ENCODE results near the gene MAFF.
"Not testable (repeated sequence)": the region's sequence is repeated elsewhere in the genome, so short reads cannot be mapped to it uniquely, and the experiment has no call there.

MAFF gene

GRCh38 chr22:38177571-38177925 is 24.2 kb upstream of the MAFF start:
- DNase-seq (ENCODE audit: low spot score), result not testable (repeated sequence)

GRCh38 chr22:38177926-38178604 is 23.7 kb upstream of the MAFF start:
- peak; percentile 88 for DNase-seq (ENCODE audit: low spot score)

- DNase-seq (ENCODE audit: low spot score), result not testable (repeated sequence)
Observed at GRCh38 chr22:38178605-38178937, 23.2 kb upstream of the MAFF start.

GRCh38 chr22:38180841-38181452 is 20.8 kb upstream of the MAFF start:
- DNase-seq (ENCODE audit: low spot score), result peak; percentile 89

- DNase-seq (ENCODE audit: low spot score), result peak; percentile 99
Observed at GRCh38 chr22:38181453-38182200, 20.2 kb upstream of the MAFF start, which contains the start of gene PLA2G6. PLA2G6 (minus strand) TSS chr22:38181830; CDS start chr22:38169426, 12,404 bp downstream.

GRCh38 chr22:38184788-38185187 is 17.0 kb upstream of the MAFF start:
- DNase-seq (ENCODE audit: low spot score), result no peak

- no peak for DNase-seq (ENCODE audit: low spot score)
Observed at GRCh38 chr22:38186429-38186828, 15.4 kb upstream of the MAFF start.

GRCh38 chr22:38187413-38188212 is 14.2 kb upstream of the MAFF start:
- no peak for DNase-seq (ENCODE audit: low spot score)

GRCh38 chr22:38189104-38189503 is 12.7 kb upstream of the MAFF start:
- no peak for DNase-seq (ENCODE audit: low spot score)

GRCh38 chr22:38190581-38190980 is 11.2 kb upstream of the MAFF start:
- DNase-seq (ENCODE audit: low spot score), result no peak

- DNase-seq (ENCODE audit: low spot score), result no peak
Observed at GRCh38 chr22:38191055-38191454, 10.7 kb upstream of the MAFF start.

GRCh38 chr22:38191731-38192474 is 9.9 kb upstream of the MAFF start:
- no peak for DNase-seq (ENCODE audit: low spot score)

- no peak for DNase-seq (ENCODE audit: low spot score)
Observed at GRCh38 chr22:38192475-38192863, 9.3 kb upstream of the MAFF start.

- no peak for DNase-seq (ENCODE audit: low spot score)
Observed at GRCh38 chr22:38193580-38193979, 8.2 kb upstream of the MAFF start.

- DNase-seq (ENCODE audit: low spot score), result no peak
Observed at GRCh38 chr22:38196791-38197419, 4.9 kb upstream of the MAFF start.

GRCh38 chr22:38199826-38200559 is 1.8 kb upstream of the MAFF start:
- DNase-seq (ENCODE audit: low spot score), result no peak

GRCh38 chr22:38201371-38201710 is 453 bp upstream of the MAFF start:
- DNase-seq (ENCODE audit: low spot score), result no peak

GRCh38 chr22:38202437-38203089 is 769 bp downstream of the MAFF start:
- DNase-seq (ENCODE audit: low spot score), result no peak

GRCh38 chr22:38203090-38203810 is 1.5 kb downstream of the MAFF start:
- no peak for DNase-seq (ENCODE audit: low spot score)

Data from pons (tissue), 1 donor.